LNCAP (cell line): ENCODE results near the gene SPTB.

Experiments used
- CTCF ChIP-seq: fragments of 450-650 bp; IDR thresholded peaks from 2 replicates; pipeline ENCODE4 v1.5.1; 2017; ENCODE audit warnings: mild to moderate bottlenecking

Gene SPTB

GRCh38 chr14:64846319-64846718, 33.4 kb downstream of the SPTB start:
- no peak for TF ChIP-seq CTCF

GRCh38 chr14:64845878-64846277, 33.8 kb downstream of the SPTB start:
- no peak for TF ChIP-seq CTCF

- TF ChIP-seq CTCF: no peak
Measured at GRCh38 chr14:64844969-64845536, 34.7 kb downstream of the SPTB start.

GRCh38 chr14:64844272-64844671, 35.4 kb downstream of the SPTB start:
- no peak for TF ChIP-seq CTCF

GRCh38 chr14:64843548-64843947, 36.2 kb downstream of the SPTB start:
- no peak for TF ChIP-seq CTCF

- TF ChIP-seq CTCF: no peak
Measured at GRCh38 chr14:64841772-64842750, 37.6 kb downstream of the SPTB start.

- no peak for TF ChIP-seq CTCF
Measured at GRCh38 chr14:64841121-64841651, 38.5 kb downstream of the SPTB start.
